ENCODE results near the gene STAT5A.

STAT5A gene

GRCh38 chr17:42309142-42309541, 20.8 kb downstream of the STAT5A start:
- TF ChIP-seq CTCF (IDR thresholded peaks at IDR 0.05; ENCODE audit: low read depth, low read length): no peak
- in situ Hi-C loops (cut with HindIII; ENCODE audit: low sequenced_read_pairs): no loop called here
- H3K4me3 ChIP-seq (ENCODE audit: low read depth, low read length): no peak overlapping the region
- no peak for DNase-seq (ENCODE audit: low read depth, low spot score)

GRCh38 chr17:42309986-42310786, 21.9 kb downstream of the STAT5A start:
- H3K4me3 ChIP-seq (ENCODE audit: low read depth, low read length): no peak overlapping the region
- TF ChIP-seq CTCF (IDR thresholded peaks at IDR 0.05; ENCODE audit: low read depth, low read length): peak; percentile 38
- DNase-seq (ENCODE audit: low read depth, low spot score): no peak
- in situ Hi-C loops (cut with HindIII; ENCODE audit: low sequenced_read_pairs): no loop called here

GRCh38 chr17:42310787-42311215, 22.5 kb downstream of the STAT5A start:
- no peak for TF ChIP-seq CTCF (IDR thresholded peaks at IDR 0.05; ENCODE audit: low read depth, low read length)
- in situ Hi-C loops (cut with HindIII; ENCODE audit: low sequenced_read_pairs): no loop called here
- no peak for DNase-seq (ENCODE audit: low read depth, low spot score)

DNA sequence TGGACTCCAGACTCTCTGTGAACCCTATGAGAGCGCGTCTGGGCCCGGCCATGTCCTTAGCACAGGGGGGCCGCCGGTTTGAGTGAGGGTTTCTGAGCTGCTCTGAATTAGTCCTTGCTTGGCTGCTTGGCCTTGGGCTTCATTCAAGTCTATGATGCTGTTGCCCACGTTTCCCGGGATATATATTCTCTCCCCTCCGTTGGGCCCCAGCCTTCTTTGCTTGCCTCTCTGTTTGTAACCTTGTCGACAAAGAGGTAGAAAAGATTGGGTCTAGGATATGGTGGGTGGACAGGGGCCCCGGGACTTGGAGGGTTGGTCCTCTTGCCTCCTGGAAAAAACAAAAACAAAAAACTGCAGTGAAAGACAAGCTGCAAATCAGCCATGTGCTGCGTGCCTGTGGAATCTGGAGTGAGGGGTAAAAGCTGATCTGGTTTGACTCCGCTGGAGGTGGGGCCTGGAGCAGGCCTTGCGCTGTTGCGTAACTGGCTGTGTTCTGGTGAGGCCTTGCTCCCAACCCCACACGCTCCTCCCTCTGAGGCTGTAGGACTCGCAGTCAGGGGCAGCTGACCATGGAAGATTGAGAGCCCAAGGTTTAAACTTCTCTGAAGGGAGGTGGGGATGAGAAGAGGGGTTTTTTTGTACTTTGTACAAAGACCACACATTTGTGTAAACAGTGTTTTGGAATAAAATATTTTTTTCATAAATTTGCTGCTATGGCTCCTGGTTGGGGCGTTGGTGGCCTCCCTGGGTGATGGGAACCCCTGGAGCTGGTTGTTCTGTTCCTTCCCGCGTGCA, 23.1 kb downstream of the STAT5A start:
- in situ Hi-C loops (cut with HindIII; ENCODE audit: low sequenced_read_pairs): no loop called here
- DNase-seq (ENCODE audit: low read depth, low spot score): peak; percentile 68
- no peak overlapping the region for H3K4me3 ChIP-seq (ENCODE audit: low read depth, low read length)
- TF ChIP-seq CTCF (IDR thresholded peaks at IDR 0.05; ENCODE audit: low read depth, low read length): no peak

More at GRCh38 chr17:42310787-42311215, 22.5 kb downstream of the STAT5A start:
- no peak overlapping the region for H3K4me3 ChIP-seq (ENCODE audit: low read depth, low read length)

DNA sequence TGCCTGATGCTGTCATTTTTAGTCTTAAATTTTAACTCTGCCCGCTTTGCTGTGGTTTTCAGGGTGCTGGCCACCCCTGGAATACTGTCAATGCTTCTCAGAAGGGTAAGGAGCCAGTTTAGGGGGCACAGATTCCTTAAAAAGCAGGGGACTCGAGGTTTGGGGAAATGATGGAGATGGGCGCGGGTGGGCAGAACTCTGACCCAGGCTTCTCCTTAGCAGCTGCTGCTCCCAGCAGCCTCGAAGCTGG, 23.7 kb downstream of the STAT5A start:
- no peak overlapping the region for H3K4me3 ChIP-seq (ENCODE audit: low read depth, low read length)
- TF ChIP-seq CTCF (IDR thresholded peaks at IDR 0.05; ENCODE audit: low read depth, low read length): no peak
- no peak for DNase-seq (ENCODE audit: low read depth, low spot score)
- in situ Hi-C loops (cut with HindIII; ENCODE audit: low sequenced_read_pairs): no loop called here

DNA sequence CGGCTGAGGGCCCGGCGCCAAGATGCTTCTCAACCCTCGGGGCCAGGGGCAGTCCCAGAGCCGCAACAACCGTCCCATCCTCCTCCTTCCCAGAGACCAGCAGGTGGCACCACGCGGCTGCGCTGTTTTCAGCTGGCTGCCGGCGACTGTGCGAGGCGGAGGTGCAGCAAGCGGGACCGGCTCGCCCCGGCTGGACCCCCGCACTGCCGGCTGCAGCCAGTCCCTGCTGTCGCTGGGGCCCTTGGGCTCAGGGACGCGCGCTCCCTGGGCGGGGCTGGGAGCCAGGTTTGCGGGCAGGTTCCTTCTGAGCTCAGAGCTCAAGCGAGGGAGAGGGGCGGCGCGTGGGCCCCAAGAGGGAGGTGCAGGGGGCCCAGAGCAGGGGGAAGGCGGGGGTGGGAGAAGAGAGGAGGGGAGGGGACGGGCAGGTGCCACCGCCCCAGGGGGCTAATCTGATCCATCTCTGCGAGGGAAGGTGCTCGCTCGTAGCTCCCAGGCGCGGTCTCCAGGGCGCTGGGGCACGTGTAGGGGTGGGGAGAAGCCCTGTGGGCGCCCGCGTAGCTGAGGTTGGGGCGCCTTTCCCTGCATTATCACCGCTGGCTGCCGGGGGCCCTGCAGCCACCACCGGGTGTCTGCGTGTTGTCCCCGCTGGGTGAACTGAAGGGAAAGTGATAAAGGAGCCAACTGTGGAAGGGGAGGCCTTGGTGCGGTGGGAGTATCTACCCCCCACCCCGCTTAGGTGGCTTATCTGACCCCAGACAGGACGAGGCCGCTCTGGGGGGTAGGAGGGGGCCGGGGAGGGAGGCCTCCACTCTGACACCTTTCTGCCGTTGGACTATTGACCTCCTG, 24.2 kb downstream of the STAT5A start:
- TF ChIP-seq CTCF (IDR thresholded peaks at IDR 0.05; ENCODE audit: low read depth, low read length): peak; percentile 70
- peak; percentile 80 for DNase-seq (ENCODE audit: low read depth, low spot score)
- no peak overlapping the region for H3K4me3 ChIP-seq (ENCODE audit: low read depth, low read length)
- in situ Hi-C loops (cut with HindIII; ENCODE audit: low sequenced_read_pairs): no loop called here

Measured in astrocyte of the spinal cord (primary cell).